AG04449 (cell line): ENCODE results near the gene SLC20A1.

Experiments used
- CTCF ChIA-PET: fragments of 350-600 bp; formaldehyde crosslinking; extraction: SDS; loops from one replicate; lab custom pipeline; 2021; ENCODE audit warnings: antibody characterized with exemption; lab: Yijun Ruan, JAX
- POLR2A ChIA-PET: fragments of 400-600, 350-600 bp; formaldehyde crosslinking; extraction: SDS; loops from one replicate; lab custom pipeline; 2020; ENCODE audit warnings: antibody characterized with exemption, inconsistent platforms; lab: Yijun Ruan, JAX
- DNase-seq: peaks from one replicate; pipeline ENCODE4 v3.0.0-alpha.2; 2010; ENCODE audit warnings: low read depth, low spot score
- H3K4me3 ChIP-seq: 2 replicates; pipeline ENCODE4 v1.5.1; 2011; ENCODE audit warnings: low read depth, mild to moderate bottlenecking, control low read depth, low read length
- CTCF ChIP-seq: IDR thresholded peaks from one replicate; pipeline ENCODE4 v1.5.1; 2011; ENCODE audit warnings: mild to moderate bottlenecking, moderate library complexity, low read length, control low read depth, inconsistent platforms; ENCODE audit not compliant: insufficient read depth; ENCODE audit errors: missing control alignments

SLC20A1 gene

GRCh38 chr2:112686348-112687217 lies 40.8 kb downstream of the SLC20A1 start:
- no peak for TF ChIP-seq CTCF
- ChIA-PET CTCF (interaction anchor here (1.8 to 3.9 kb wide), 4 partner anchors 41 to 103 kb away, joined by 6 to 24 read pairs (median 9); partner anchors contain the start of genes CHCHD5 and SLC20A1), POLR2A (no interaction called here)
- no peak for DNase-seq
- no peak overlapping the region for H3K4me3 ChIP-seq

- POLR2A ChIA-PET, result no interaction called here
- no peak for DNase-seq
- CTCF ChIA-PET, result interaction anchor here (1.8 to 3.9 kb wide), 4 partner anchors 39 to 104 kb away, joined by 7 to 24 read pairs (median 9); partner anchors contain the start of gene CHCHD5
Measured at GRCh38 chr2:112687522-112687921, 41.8 kb downstream of the SLC20A1 start.

GRCh38 chr2:112688086-112688880 lies 42.5 kb downstream of the SLC20A1 start:
- ChIA-PET POLR2A (no interaction called here), CTCF (interaction anchor here (2.4 to 3.9 kb wide), 3 partner anchors 38 to 89 kb away, joined by 7 to 24 read pairs (median 10); no protein-coding TSS in a partner anchor)
- DNase-seq, result no peak
- no peak overlapping the region for H3K4me3 ChIP-seq
- no peak for TF ChIP-seq CTCF

More at GRCh38 chr2:112687522-112687921, 41.8 kb downstream of the SLC20A1 start:
- TF ChIP-seq CTCF, result no peak
- H3K4me3 ChIP-seq, result no peak overlapping the region

- CTCF ChIA-PET, result interaction anchor here (1.0 to 4.0 kb wide), 12 partner anchors 9 to 251 kb away, joined by 4 to 34 read pairs (median 6); no protein-coding TSS in a partner anchor
- POLR2A ChIA-PET, result interaction anchor here (0.6 kb wide), 1 partner anchor 22 kb away, joined by 3 read pairs; no protein-coding TSS in a partner anchor
Measured at GRCh38 chr2:112690853-112691401, 45.2 kb downstream of the SLC20A1 start.

GRCh38 chr2:112691881-112692281 lies 46.1 kb downstream of the SLC20A1 start:
- no peak overlapping the region for H3K4me3 ChIP-seq
- ChIA-PET POLR2A (interaction anchor here (1.0 kb wide), 1 partner anchor 46 kb away, joined by 4 read pairs; the partner anchor contains the start of gene SLC20A1), CTCF (interaction anchor here (1.1 to 4.0 kb wide), 13 partner anchors 8 to 250 kb away, joined by 3 to 34 read pairs (median 7); no protein-coding TSS in a partner anchor)
- no peak for DNase-seq
- TF ChIP-seq CTCF, result no peak

More at GRCh38 chr2:112690853-112691401, 45.2 kb downstream of the SLC20A1 start:
- no peak overlapping the region for H3K4me3 ChIP-seq
- DNase-seq, result no peak
- peak; percentile 42 for TF ChIP-seq CTCF
